ENCODE data around the gene NAA10. TPM values are rescaled to one million over a fixed set of nuclear protein-coding genes. Genes with fewer than 3 reads are reported as not detected.
A peak's percentile ranks its signal among the peaks of the same experiment; 100 is the strongest.

Gene NAA10
- total and polyA plus RNA-seq, 5 donors from 2014 or later: 70.0 to 99.8 (median 77.0) TPM

GRCh38 chrX:153901753-153902140, 33.1 kb downstream of the NAA10 start:
- no peaks in the 10 kb centered on the region for H3K27me3 ChIP-seq (ENCODE audit: control insufficient read depth, insufficient read depth, low read length)
- Mint-ChIP-seq H3K27me3 (peaks cover 5% of the 10 kb centered on the region), H3K36me3 (no peaks in the 10 kb centered on the region), H3K27ac (peak overlapping the region in 1 of 3 donors; percentile 80), H3K9me3 (peaks cover 0 to 2% (median 0%) of the 10 kb centered on the region in 7 donors), H3K4me1 (peaks cover 9 to 38% (median 18%) of the 10 kb centered on the region in 4 donors), H3K4me3 (peak overlapping the region; percentile 46 to 76 (median 58))
- peaks cover 45% of the 10 kb centered on the region for H3K4me1 ChIP-seq (ENCODE audit: control insufficient read depth, insufficient read depth, low read length, poor library complexity, severe bottlenecking)
- no peak overlapping the region for H3K27ac ChIP-seq (ENCODE audit: insufficient read depth, low read length, poor library complexity, severe bottlenecking)
- no peak overlapping the region for H3K4me3 ChIP-seq (ENCODE audit: low read depth, low read length)
- no peaks in the 10 kb centered on the region for H3K9me3 ChIP-seq (ENCODE audit: control insufficient read depth in 2 of 2, low read length in 2 of 2)
- ATAC-seq (ENCODE audit: low read depth in 2 of 2) (no peak), DNase-seq (no peak)
- H3K36me3 ChIP-seq (ENCODE audit: control insufficient read depth, insufficient read depth, low read length): no peaks in the 10 kb centered on the region

DNA sequence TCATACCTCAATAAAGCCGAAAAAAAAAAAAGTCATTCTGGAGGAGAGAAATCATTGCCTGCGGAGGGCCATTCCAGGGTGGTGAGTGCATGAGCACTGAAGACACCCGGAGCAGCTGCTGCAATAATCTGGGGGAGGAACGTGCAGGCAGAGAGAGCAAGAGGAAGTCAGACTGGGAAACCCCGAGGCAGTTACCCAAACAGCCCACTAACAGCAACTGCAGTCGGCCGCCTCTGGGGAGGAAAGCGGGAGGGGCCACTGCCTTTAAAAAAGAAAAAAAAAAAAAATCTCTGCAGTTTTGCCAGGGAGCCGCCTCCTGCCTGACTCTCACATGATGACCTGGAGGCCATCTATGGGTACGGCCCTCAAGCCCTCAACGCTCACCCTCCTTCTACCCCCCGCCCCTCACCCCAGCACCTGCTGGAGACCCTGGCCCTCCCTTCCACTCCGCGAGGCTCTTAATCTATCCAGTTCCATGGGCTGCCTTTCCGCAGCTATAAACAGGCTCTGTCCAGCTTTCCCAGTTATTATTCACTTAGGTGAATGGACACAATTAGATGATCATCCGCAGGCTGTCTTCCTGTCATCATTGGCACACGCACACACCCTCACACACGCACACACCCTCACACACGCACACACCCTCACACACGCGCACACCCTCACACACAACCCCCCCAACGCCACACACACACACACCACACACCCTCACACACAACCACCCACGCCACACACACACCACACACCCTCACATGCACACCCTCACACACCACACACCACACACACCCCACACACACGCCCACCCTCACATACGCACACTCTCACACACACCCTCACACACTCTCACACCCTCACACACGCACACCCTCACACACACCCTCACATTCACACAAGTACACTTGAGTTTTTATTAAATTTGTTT, 33.7 kb downstream of the NAA10 start:
- Mint-ChIP-seq H3K4me3 (peak overlapping the region; percentile 32 to 76 (median 51)), H3K27ac (peak overlapping the region in 1 of 3 donors; percentile 37), H3K9me3 (peaks cover 0 to 1% (median 0%) of the 10 kb centered on the region in 7 donors), H3K4me1 (peaks cover 9 to 38% (median 18%) of the 10 kb centered on the region in 4 donors), H3K27me3 (peaks cover 5% of the 10 kb centered on the region), H3K36me3 (no peaks in the 10 kb centered on the region)
- Histone ChIP-seq H3K27ac (ENCODE audit: insufficient read depth, low read length, poor library complexity, severe bottlenecking) (no peak overlapping the region), H3K9me3 (ENCODE audit: control insufficient read depth in 2 of 2, low read length in 2 of 2) (no peaks in the 10 kb centered on the region), H3K27me3 (ENCODE audit: control insufficient read depth, insufficient read depth, low read length) (no peaks in the 10 kb centered on the region), H3K36me3 (ENCODE audit: control insufficient read depth, insufficient read depth, low read length) (no peaks in the 10 kb centered on the region), H3K4me1 (ENCODE audit: control insufficient read depth, insufficient read depth, low read length, poor library complexity, severe bottlenecking) (peaks cover 44% of the 10 kb centered on the region), H3K4me3 (ENCODE audit: low read depth, low read length) (no peak overlapping the region)
- DNase-seq: peak; percentile 28 to 73 (median 56)
- ATAC-seq (ENCODE audit: low read depth in 2 of 2): peak; percentile 73 to 79

GRCh38 chrX:153897899-153898298, 36.9 kb downstream of the NAA10 start:
- H3K9me3 ChIP-seq (ENCODE audit: control insufficient read depth in 2 of 2, low read length in 2 of 2): no peaks in the 10 kb centered on the region
- Mint-ChIP-seq H3K36me3 (no peaks in the 10 kb centered on the region), H3K9me3 (no peaks in the 10 kb centered on the region), H3K27ac (no peak overlapping the region), H3K27me3 (peaks cover 11% of the 10 kb centered on the region), H3K4me1 (peaks cover 2 to 23% (median 14%) of the 10 kb centered on the region in 4 donors), H3K4me3 (no peak overlapping the region)
- ATAC-seq (ENCODE audit: low read depth in 2 of 2) (no peak), DNase-seq (no peak)
- no peak overlapping the region for H3K27ac ChIP-seq (ENCODE audit: insufficient read depth, low read length, poor library complexity, severe bottlenecking)
- peaks cover 18% of the 10 kb centered on the region for H3K4me1 ChIP-seq (ENCODE audit: control insufficient read depth, insufficient read depth, low read length, poor library complexity, severe bottlenecking)
- no peaks in the 10 kb centered on the region for H3K36me3 ChIP-seq (ENCODE audit: control insufficient read depth, insufficient read depth, low read length)
- H3K4me3 ChIP-seq (ENCODE audit: low read depth, low read length): no peak overlapping the region
- no peaks in the 10 kb centered on the region for H3K27me3 ChIP-seq (ENCODE audit: control insufficient read depth, insufficient read depth, low read length)

GRCh38 chrX:153889123-153889522, 45.7 kb downstream of the NAA10 start:
- no peaks in the 10 kb centered on the region for H3K36me3 ChIP-seq (ENCODE audit: control insufficient read depth, insufficient read depth, low read length)
- peaks cover 39% of the 10 kb centered on the region for H3K27me3 Mint-ChIP-seq
- H3K4me1 ChIP-seq (ENCODE audit: control insufficient read depth, insufficient read depth, low read length, poor library complexity, severe bottlenecking): peaks cover 9% of the 10 kb centered on the region
- peaks cover 8% of the 10 kb centered on the region for H3K27me3 ChIP-seq (ENCODE audit: control insufficient read depth, insufficient read depth, low read length)
- H3K4me3 Mint-ChIP-seq: no peak overlapping the region
- no peak for ATAC-seq (ENCODE audit: low read depth in 2 of 2)
- H3K4me3 ChIP-seq (ENCODE audit: low read depth, low read length): no peak overlapping the region
- no peaks in the 10 kb centered on the region for H3K36me3 Mint-ChIP-seq
- H3K4me1 Mint-ChIP-seq: peaks cover 0 to 5% (median 0%) of the 10 kb centered on the region in 4 donors
- no peaks in the 10 kb centered on the region for H3K9me3 ChIP-seq (ENCODE audit: control insufficient read depth in 2 of 2, low read length in 2 of 2)
- DNase-seq: no peak
- no peak overlapping the region for H3K27ac ChIP-seq (ENCODE audit: insufficient read depth, low read length, poor library complexity, severe bottlenecking)
- H3K27ac Mint-ChIP-seq: no peak overlapping the region
- H3K9me3 Mint-ChIP-seq: no peaks in the 10 kb centered on the region

- Histone ChIP-seq H3K9me3 (ENCODE audit: control insufficient read depth in 2 of 2, low read length in 2 of 2) (no peaks in the 10 kb centered on the region), H3K27ac (ENCODE audit: insufficient read depth, low read length, poor library complexity, severe bottlenecking) (no peak overlapping the region), H3K4me3 (ENCODE audit: low read depth, low read length) (no peak overlapping the region), H3K36me3 (ENCODE audit: control insufficient read depth, insufficient read depth, low read length) (no peaks in the 10 kb centered on the region), H3K4me1 (ENCODE audit: control insufficient read depth, insufficient read depth, low read length, poor library complexity, severe bottlenecking) (peaks cover 9% of the 10 kb centered on the region), H3K27me3 (ENCODE audit: control insufficient read depth, insufficient read depth, low read length) (peaks cover 8% of the 10 kb centered on the region)
- H3K36me3 Mint-ChIP-seq: no peaks in the 10 kb centered on the region
- ATAC-seq (ENCODE audit: low read depth in 2 of 2) (no peak), DNase-seq (no peak)
- H3K4me1 Mint-ChIP-seq: peaks cover 0 to 5% (median 0%) of the 10 kb centered on the region in 4 donors
- H3K4me3 Mint-ChIP-seq: peak overlapping the region in 1 of 4 donors; percentile 72
- peaks cover 33% of the 10 kb centered on the region for H3K27me3 Mint-ChIP-seq
- no peak overlapping the region for H3K27ac Mint-ChIP-seq
- H3K9me3 Mint-ChIP-seq: no peaks in the 10 kb centered on the region
Observed at GRCh38 chrX:153888344-153888743, 46.5 kb downstream of the NAA10 start.

GRCh38 chrX:153887385-153887784, 47.5 kb downstream of the NAA10 start:
- peaks cover 0 to 5% (median 0%) of the 10 kb centered on the region in 4 donors for H3K4me1 Mint-ChIP-seq

GRCh38 chrX:153886915-153887314, 47.9 kb downstream of the NAA10 start:
- H3K4me3 ChIP-seq (ENCODE audit: low read depth, low read length): no peak overlapping the region
- Mint-ChIP-seq H3K4me1 (peaks cover 0 to 5% (median 0%) of the 10 kb centered on the region in 4 donors), H3K9me3 (no peaks in the 10 kb centered on the region), H3K36me3 (no peaks in the 10 kb centered on the region), H3K27me3 (peaks cover 28% of the 10 kb centered on the region), H3K4me3 (peak overlapping the region in 1 of 4 donors; percentile 19), H3K27ac (no peak overlapping the region)
- H3K27me3 ChIP-seq (ENCODE audit: control insufficient read depth, insufficient read depth, low read length): peaks cover 8% of the 10 kb centered on the region
- ATAC-seq (ENCODE audit: low read depth in 2 of 2): no peak
- H3K9me3 ChIP-seq (ENCODE audit: control insufficient read depth in 2 of 2, low read length in 2 of 2): no peaks in the 10 kb centered on the region
- H3K27ac ChIP-seq (ENCODE audit: insufficient read depth, low read length, poor library complexity, severe bottlenecking): no peak overlapping the region
- H3K36me3 ChIP-seq (ENCODE audit: control insufficient read depth, insufficient read depth, low read length): no peaks in the 10 kb centered on the region
- peaks cover 9% of the 10 kb centered on the region for H3K4me1 ChIP-seq (ENCODE audit: control insufficient read depth, insufficient read depth, low read length, poor library complexity, severe bottlenecking)
- DNase-seq: no peak

More at GRCh38 chrX:153887385-153887784, 47.5 kb downstream of the NAA10 start:
- Mint-ChIP-seq H3K9me3 (no peaks in the 10 kb centered on the region), H3K27me3 (peaks cover 28% of the 10 kb centered on the region), H3K27ac (no peak overlapping the region), H3K4me3 (peak overlapping the region in 1 of 4 donors; percentile 64), H3K36me3 (no peaks in the 10 kb centered on the region)
- H3K36me3 ChIP-seq (ENCODE audit: control insufficient read depth, insufficient read depth, low read length): no peaks in the 10 kb centered on the region
- H3K4me1 ChIP-seq (ENCODE audit: control insufficient read depth, insufficient read depth, low read length, poor library complexity, severe bottlenecking): peaks cover 9% of the 10 kb centered on the region
- H3K27ac ChIP-seq (ENCODE audit: insufficient read depth, low read length, poor library complexity, severe bottlenecking): no peak overlapping the region
- no peaks in the 10 kb centered on the region for H3K9me3 ChIP-seq (ENCODE audit: control insufficient read depth in 2 of 2, low read length in 2 of 2)
- ATAC-seq (ENCODE audit: low read depth in 2 of 2) (no peak), DNase-seq (no peak)
- H3K4me3 ChIP-seq (ENCODE audit: low read depth, low read length): no peak overlapping the region
- peaks cover 8% of the 10 kb centered on the region for H3K27me3 ChIP-seq (ENCODE audit: control insufficient read depth, insufficient read depth, low read length)
